OCI-LY1 (cell line): Measurements from ENCODE around the gene ZFC3H1.
A peak's percentile ranks its signal among the peaks of the same experiment; 100 is the strongest.

Experiments
- EZH2 ChIP-seq: fragments of 200-600 bp; sonication (generic), shearing (Covaris generic); IDR thresholded peaks from 2 replicates; pipeline ENCODE4 v1.8.0; 2017; ENCODE audit warnings: borderline replicate concordance, mixed run types, mild to moderate bottlenecking, antibody characterized with exemption, low read length, moderate library complexity, mixed read lengths
- TF ChIP-seq, protein P1 (sequence below): fragments of 200-600 bp; sonication (generic), shearing (Covaris generic); IDR thresholded peaks from 2 replicates; pipeline ENCODE4 v1.5.1; 2017; ENCODE audit warnings: mild to moderate bottlenecking, antibody characterized with exemption, low read length, moderate library complexity, mixed read lengths

DNA sequence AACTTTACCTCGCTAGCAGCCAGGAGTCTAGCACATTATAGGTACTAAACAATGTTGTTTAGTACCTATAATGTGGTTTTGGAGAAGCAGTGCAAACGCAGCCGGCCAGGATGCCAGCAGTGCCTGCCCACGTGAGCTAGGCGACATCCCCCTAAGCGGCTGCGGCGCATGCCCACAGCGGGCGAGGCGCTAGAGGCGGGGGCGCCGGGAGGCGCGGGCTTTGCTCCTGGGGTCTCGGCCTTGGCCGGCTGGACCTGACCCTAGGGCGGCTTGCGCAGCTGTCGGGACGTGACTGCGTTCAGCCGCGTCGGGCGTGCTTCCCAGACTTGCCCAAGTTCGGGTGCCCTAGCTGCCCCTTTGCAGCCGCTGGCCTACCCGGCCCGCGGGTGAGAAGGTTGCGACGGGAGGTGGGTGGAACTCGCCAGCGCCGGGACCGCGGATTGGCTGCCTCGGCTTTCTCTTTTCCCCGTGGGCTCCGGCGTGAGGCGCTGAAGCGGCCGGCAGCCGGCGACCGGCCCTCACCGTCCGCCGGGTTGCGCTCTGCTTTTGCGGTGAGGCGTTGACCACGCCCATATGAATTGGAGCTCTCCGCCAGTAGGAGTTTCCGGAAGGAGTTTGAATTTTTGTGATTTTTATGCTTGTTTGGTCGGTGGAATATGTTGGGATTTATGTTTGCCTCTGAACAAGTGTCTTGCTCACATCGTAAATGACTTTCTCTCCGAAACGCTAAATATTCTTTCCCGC lies 22.4 kb upstream of the ZFC3H1 start, which contains the start of gene TMEM19:
- TF ChIP-seq, protein P1, sequence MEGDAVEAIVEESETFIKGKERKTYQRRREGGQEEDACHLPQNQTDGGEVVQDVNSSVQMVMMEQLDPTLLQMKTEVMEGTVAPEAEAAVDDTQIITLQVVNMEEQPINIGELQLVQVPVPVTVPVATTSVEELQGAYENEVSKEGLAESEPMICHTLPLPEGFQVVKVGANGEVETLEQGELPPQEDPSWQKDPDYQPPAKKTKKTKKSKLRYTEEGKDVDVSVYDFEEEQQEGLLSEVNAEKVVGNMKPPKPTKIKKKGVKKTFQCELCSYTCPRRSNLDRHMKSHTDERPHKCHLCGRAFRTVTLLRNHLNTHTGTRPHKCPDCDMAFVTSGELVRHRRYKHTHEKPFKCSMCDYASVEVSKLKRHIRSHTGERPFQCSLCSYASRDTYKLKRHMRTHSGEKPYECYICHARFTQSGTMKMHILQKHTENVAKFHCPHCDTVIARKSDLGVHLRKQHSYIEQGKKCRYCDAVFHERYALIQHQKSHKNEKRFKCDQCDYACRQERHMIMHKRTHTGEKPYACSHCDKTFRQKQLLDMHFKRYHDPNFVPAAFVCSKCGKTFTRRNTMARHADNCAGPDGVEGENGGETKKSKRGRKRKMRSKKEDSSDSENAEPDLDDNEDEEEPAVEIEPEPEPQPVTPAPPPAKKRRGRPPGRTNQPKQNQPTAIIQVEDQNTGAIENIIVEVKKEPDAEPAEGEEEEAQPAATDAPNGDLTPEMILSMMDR: peak; percentile 34; the same call in 1 of the 2 replicates
- TF ChIP-seq EZH2: no peak
